HEK293 (cell line): ENCODE results near the gene FOXC1.

Experiments used
- AEBP2 ChIP-seq: fragments of 450-650 bp; formaldehyde crosslinking; IDR thresholded peaks from 2 replicates; pipeline ENCODE4 v1.5.1; 2016; ENCODE audit warnings: missing biosample characterization, missing genetic modification characterization, borderline replicate concordance
- BCL11A ChIP-seq: fragments of 450-650 bp; formaldehyde crosslinking; IDR thresholded peaks from 2 replicates; pipeline ENCODE4 v1.5.1; 2016; ENCODE audit warnings: low read depth, missing biosample characterization, missing genetic modification characterization
- GLI4 ChIP-seq: fragments of 450-650 bp; formaldehyde crosslinking; IDR thresholded peaks from 2 replicates; pipeline ENCODE4 v1.5.1; 2016; ENCODE audit warnings: missing biosample characterization, missing genetic modification characterization
- HOXA7 ChIP-seq: sonication (generic); formaldehyde crosslinking; IDR thresholded peaks from 2 replicates; pipeline ENCODE4 v1.8.1; 2022; ENCODE audit warnings: missing genetic modification reagents, borderline replicate concordance
- INSM2 ChIP-seq: fragments of 450-650 bp; formaldehyde crosslinking; IDR thresholded peaks from 2 replicates; pipeline ENCODE4 v1.5.1; 2016; ENCODE audit warnings: missing biosample characterization, missing genetic modification characterization
- KLF1 ChIP-seq: fragments of 450-650 bp; formaldehyde crosslinking; IDR thresholded peaks from 2 replicates; pipeline ENCODE4 v1.5.1; 2016; ENCODE audit warnings: missing biosample characterization, missing genetic modification characterization
- OVOL3 ChIP-seq: fragments of 450-650 bp; formaldehyde crosslinking; IDR thresholded peaks from 2 replicates; pipeline ENCODE4 v1.5.1; 2016; ENCODE audit warnings: missing biosample characterization, missing genetic modification characterization
- RBAK ChIP-seq: fragments of 450-650 bp; formaldehyde crosslinking; IDR thresholded peaks from 2 replicates; pipeline ENCODE4 v1.5.1; 2016; ENCODE audit warnings: missing biosample characterization, missing genetic modification characterization
- SP3 ChIP-seq: fragments of 450-650 bp; formaldehyde crosslinking; IDR thresholded peaks from 2 replicates; pipeline ENCODE4 v1.5.1; 2016; ENCODE audit warnings: missing biosample characterization, missing genetic modification characterization
- TSHZ1 ChIP-seq: fragments of 450-650 bp; formaldehyde crosslinking; IDR thresholded peaks from 2 replicates; pipeline ENCODE4 v1.5.1; 2016; ENCODE audit warnings: missing biosample characterization, missing genetic modification characterization, borderline replicate concordance
- ZBTB17 ChIP-seq: fragments of 450-650 bp; formaldehyde crosslinking; IDR thresholded peaks from 2 replicates; pipeline ENCODE4 v1.5.1; 2016; ENCODE audit warnings: missing biosample characterization, missing genetic modification characterization
- ZBTB44 ChIP-seq: fragments of 450-650 bp; IDR thresholded peaks from 2 replicates; pipeline ENCODE4 v1.5.1; 2018; ENCODE audit warnings: missing biosample characterization, mild to moderate bottlenecking, missing genetic modification characterization
- ZFHX2 ChIP-seq: fragments of 450-650 bp; formaldehyde crosslinking; conservative IDR thresholded peaks from 2 replicates; pipeline ENCODE4 v1.5.1; 2016; ENCODE audit warnings: missing biosample characterization, missing genetic modification characterization
- ZFP37 ChIP-seq: fragments of 450-650 bp; formaldehyde crosslinking; IDR thresholded peaks from 2 replicates; pipeline ENCODE4 v1.5.1; 2016; ENCODE audit warnings: missing biosample characterization, missing genetic modification characterization
- ZIC2 ChIP-seq: fragments of 450-650 bp; formaldehyde crosslinking; IDR thresholded peaks from 2 replicates; pipeline ENCODE4 v1.5.1; 2016; ENCODE audit warnings: missing biosample characterization, missing genetic modification characterization
- ZNF121 ChIP-seq: fragments of 450-650 bp; formaldehyde crosslinking; IDR thresholded peaks from 2 replicates; pipeline ENCODE4 v1.5.1; 2016; ENCODE audit warnings: missing biosample characterization, missing genetic modification characterization
- ZNF155 ChIP-seq: fragments of 450-650 bp; formaldehyde crosslinking; IDR thresholded peaks from 2 replicates; pipeline ENCODE4 v1.5.1; 2016; ENCODE audit warnings: missing biosample characterization, missing genetic modification characterization
- ZNF169 ChIP-seq: fragments of 450-650 bp; formaldehyde crosslinking; IDR thresholded peaks from 2 replicates; pipeline ENCODE4 v1.5.1; 2016; ENCODE audit warnings: missing biosample characterization, missing genetic modification characterization
- ZNF202 ChIP-seq: fragments of 450-650 bp; formaldehyde crosslinking; IDR thresholded peaks from 2 replicates; pipeline ENCODE4 v1.5.1; 2016; ENCODE audit warnings: missing biosample characterization, missing genetic modification characterization, borderline replicate concordance
- ZNF214 ChIP-seq: fragments of 450-650 bp; formaldehyde crosslinking; IDR thresholded peaks from 2 replicates; pipeline ENCODE4 v1.5.1; 2017; ENCODE audit warnings: missing biosample characterization, mild to moderate bottlenecking, missing genetic modification characterization, borderline replicate concordance
- ZNF335 ChIP-seq: fragments of 450-650 bp; formaldehyde crosslinking; conservative IDR thresholded peaks from 2 replicates; pipeline ENCODE4 v1.5.1; 2016; ENCODE audit warnings: missing biosample characterization, missing genetic modification characterization
- ZNF354C ChIP-seq: fragments of 450-650 bp; formaldehyde crosslinking; IDR thresholded peaks from 2 replicates; pipeline ENCODE4 v1.5.1; 2016; ENCODE audit warnings: missing biosample characterization, missing genetic modification characterization, low read depth, borderline replicate concordance
- ZNF544 ChIP-seq: fragments of 450-650 bp; formaldehyde crosslinking; IDR thresholded peaks from 2 replicates; pipeline ENCODE4 v1.5.0; 2017; ENCODE audit warnings: missing biosample characterization, missing genetic modification characterization
- ZNF600 ChIP-seq: fragments of 450-650 bp; formaldehyde crosslinking; IDR thresholded peaks from 2 replicates; pipeline ENCODE4 v1.5.1; 2016; ENCODE audit warnings: missing biosample characterization, missing genetic modification characterization
- ZNF707 ChIP-seq: fragments of 450-650 bp; formaldehyde crosslinking; IDR thresholded peaks from 2 replicates; pipeline ENCODE4 v1.5.1; 2016; ENCODE audit warnings: missing biosample characterization, missing genetic modification characterization
- ZSCAN30 ChIP-seq: fragments of 450-650 bp; IDR thresholded peaks from 2 replicates; pipeline ENCODE4 v1.5.1; 2018; ENCODE audit warnings: missing biosample characterization, mild to moderate bottlenecking, missing genetic modification characterization, moderate library complexity
- TF ChIP-seq, protein P1 (sequence below): fragments of 450-650 bp; formaldehyde crosslinking; IDR thresholded peaks from 2 replicates; pipeline ENCODE4 v1.5.1; 2016; ENCODE audit warnings: missing biosample characterization, missing genetic modification characterization
- TF ChIP-seq, protein P2 (sequence below): fragments of 450-650 bp; formaldehyde crosslinking; IDR thresholded peaks from 2 replicates; pipeline ENCODE4 v1.5.1; 2016; ENCODE audit warnings: missing biosample characterization, missing genetic modification characterization

FOXC1 gene

GRCh38 chr6:1630771-1631217 is 21.1 kb downstream of the FOXC1 start (continued):
- TF ChIP-seq, protein P1, sequence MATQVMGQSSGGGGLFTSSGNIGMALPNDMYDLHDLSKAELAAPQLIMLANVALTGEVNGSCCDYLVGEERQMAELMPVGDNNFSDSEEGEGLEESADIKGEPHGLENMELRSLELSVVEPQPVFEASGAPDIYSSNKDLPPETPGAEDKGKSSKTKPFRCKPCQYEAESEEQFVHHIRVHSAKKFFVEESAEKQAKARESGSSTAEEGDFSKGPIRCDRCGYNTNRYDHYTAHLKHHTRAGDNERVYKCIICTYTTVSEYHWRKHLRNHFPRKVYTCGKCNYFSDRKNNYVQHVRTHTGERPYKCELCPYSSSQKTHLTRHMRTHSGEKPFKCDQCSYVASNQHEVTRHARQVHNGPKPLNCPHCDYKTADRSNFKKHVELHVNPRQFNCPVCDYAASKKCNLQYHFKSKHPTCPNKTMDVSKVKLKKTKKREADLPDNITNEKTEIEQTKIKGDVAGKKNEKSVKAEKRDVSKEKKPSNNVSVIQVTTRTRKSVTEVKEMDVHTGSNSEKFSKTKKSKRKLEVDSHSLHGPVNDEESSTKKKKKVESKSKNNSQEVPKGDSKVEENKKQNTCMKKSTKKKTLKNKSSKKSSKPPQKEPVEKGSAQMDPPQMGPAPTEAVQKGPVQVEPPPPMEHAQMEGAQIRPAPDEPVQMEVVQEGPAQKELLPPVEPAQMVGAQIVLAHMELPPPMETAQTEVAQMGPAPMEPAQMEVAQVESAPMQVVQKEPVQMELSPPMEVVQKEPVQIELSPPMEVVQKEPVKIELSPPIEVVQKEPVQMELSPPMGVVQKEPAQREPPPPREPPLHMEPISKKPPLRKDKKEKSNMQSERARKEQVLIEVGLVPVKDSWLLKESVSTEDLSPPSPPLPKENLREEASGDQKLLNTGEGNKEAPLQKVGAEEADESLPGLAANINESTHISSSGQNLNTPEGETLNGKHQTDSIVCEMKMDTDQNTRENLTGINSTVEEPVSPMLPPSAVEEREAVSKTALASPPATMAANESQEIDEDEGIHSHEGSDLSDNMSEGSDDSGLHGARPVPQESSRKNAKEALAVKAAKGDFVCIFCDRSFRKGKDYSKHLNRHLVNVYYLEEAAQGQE: peak; percentile 26
- TF ChIP-seq ZNF707 (no peak), ZNF155 (tag by site-specific recombination) (no peak), ZNF600 (tag by site-specific recombination) (no peak; the same call in 1 of the 2 replicates), ZFHX2 (tag by site-specific recombination) (peak; percentile 71), ZSCAN30 (peak; percentile 37; the same call in 1 of the 2 replicates), ZNF202 (tag by site-specific recombination) (no peak), ZBTB17 (peak; percentile 92), ZNF121 (tag by site-specific recombination) (no peak), SP3 (tag by site-specific recombination) (peak; percentile 40; the same call in 1 of the 2 replicates), ZNF544 (tag by site-specific recombination) (no peak), ZBTB44 (tag by site-specific recombination) (0 out of 2 replicates have a peak, but pooled peaks have one; percentile 66), TSHZ1 (tag by site-specific recombination) (peak; percentile 98; the same call in 1 of the 2 replicates), ZNF354C (tag by site-specific recombination) (no peak), INSM2 (tag by site-specific recombination) (peak; percentile 92), RBAK (no peak), OVOL3 (peak; percentile 83; the same call in 1 of the 2 replicates), ZIC2 (peak; percentile 84), ZNF335 (peak; percentile 48; the same call in 1 of the 2 replicates), BCL11A (tag by site-specific recombination) (peak; percentile 92), ZNF214 (tag by site-specific recombination) (no peak), HOXA7 (CRISPR knock-in tag) (no peak), ZFP37 (tag by site-specific recombination) (no peak), AEBP2 (tag by site-specific recombination) (no peak), ZNF169 (tag by site-specific recombination) (no peak), GLI4 (tag by site-specific recombination) (no peak), KLF1 (tag by site-specific recombination) (no peak)
- TF ChIP-seq, protein P2, sequence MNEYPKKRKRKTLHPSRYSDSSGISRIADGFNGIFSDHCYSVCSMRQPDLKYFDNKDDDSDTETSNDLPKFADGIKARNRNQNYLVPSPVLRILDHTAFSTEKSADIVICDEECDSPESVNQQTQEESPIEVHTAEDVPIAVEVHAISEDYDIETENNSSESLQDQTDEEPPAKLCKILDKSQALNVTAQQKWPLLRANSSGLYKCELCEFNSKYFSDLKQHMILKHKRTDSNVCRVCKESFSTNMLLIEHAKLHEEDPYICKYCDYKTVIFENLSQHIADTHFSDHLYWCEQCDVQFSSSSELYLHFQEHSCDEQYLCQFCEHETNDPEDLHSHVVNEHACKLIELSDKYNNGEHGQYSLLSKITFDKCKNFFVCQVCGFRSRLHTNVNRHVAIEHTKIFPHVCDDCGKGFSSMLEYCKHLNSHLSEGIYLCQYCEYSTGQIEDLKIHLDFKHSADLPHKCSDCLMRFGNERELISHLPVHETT (tag by site-specific recombination): peak; percentile 95
